Stimulated activated CD4-positive, alpha-beta T cell treated with anti-CD3 and anti-CD28 coated beads, TNF-alpha, amount 100 ng/mL, for 48 hours (primary cell): ENCODE measurements around the gene BACH2.

ENCODE experiments used
- DNase-seq, 3 donors: peaks; one replicate each; pipeline ENCODE4 v3.0.0-alpha.2; 2020; ENCODE audit warnings: low read depth in 3 of 3

BACH2 gene

GRCh38 chr6:90238496-90239266, 58.0 kb downstream of the BACH2 start:
- no peak for DNase-seq

DNA sequence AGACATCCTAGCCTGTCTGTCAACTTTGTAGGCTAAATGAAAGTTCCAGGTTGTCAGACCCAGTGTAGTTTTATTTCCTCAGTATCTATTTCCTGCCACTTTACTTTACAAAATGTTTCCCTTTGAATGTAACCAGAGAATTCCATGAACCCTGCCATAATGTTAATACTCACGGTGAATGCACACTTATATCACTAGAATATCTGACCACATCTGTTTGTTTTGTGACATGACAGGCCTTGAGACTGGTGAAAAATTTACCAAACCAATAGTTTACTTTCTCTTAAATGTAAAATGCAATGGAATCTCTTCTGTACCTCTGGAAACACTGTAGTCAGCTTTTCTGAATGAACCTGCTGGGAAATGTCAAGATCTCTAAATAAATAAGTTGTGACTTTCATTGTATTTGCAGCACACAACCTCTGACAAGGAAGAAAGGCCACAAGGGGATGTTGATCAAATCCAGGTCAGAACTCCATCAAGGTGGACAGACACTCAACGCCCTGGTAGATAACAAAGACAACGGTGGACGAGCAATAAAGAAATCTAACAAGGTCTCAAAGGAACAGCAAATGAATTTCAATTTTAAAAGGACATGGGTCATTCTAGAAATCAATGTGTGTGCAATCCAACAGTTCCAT, 59.2 kb downstream of the BACH2 start:
- no peak for DNase-seq

- peak in 2 of 3 donors; percentile 57 to 76 for DNase-seq
Observed at GRCh38 chr6:90233994-90234393, 62.6 kb downstream of the BACH2 start.

DNA sequence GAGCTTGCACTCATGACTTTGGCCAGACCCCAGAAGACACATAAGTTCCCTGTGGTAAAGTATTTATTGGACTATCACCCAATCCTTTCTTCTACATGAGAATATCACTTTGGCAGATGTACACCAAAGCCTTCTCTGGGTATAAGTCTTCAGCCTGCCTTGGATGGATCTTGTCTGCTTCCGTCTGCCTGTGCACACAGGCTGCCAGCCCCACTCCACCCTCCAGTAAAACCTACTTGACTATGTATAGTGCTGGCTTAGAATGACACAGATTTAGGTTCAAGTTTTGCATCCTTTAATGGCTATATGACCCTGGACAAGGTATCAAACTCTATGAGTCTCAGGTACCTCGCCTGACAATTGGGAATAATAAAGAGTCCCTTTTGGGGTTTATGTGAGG, 63.4 kb downstream of the BACH2 start:
- DNase-seq: no peak

DNA sequence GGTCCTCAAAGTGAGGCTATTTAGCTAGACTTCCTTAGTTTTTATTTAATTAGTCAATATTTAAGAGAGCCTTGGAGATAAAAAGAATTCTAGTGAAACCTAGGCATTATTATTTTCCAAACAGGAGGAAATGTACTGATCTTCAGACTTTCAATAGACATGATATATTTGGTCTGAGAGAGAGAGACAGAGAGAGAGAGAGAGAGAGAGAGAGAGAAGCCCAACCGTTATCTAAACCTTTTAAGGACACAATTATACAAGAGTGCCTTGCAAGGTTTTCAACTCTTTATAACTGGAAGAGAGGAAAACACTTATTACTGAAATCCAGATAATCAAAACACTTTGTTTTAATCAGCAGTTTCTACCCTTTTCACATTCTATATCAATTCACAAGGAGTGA, 64.8 kb downstream of the BACH2 start:
- no peak for DNase-seq

GRCh38 chr6:90231308-90231707, 65.3 kb downstream of the BACH2 start:
- DNase-seq: no peak

- DNase-seq: no peak
Observed at GRCh38 chr6:90230548-90231215, 66.0 kb downstream of the BACH2 start.

GRCh38 chr6:90229331-90230010, 67.2 kb downstream of the BACH2 start:
- DNase-seq: no peak

- DNase-seq: no peak
Observed at GRCh38 chr6:90227673-90228072, 69.0 kb downstream of the BACH2 start.

- DNase-seq: no peak
Observed at GRCh38 chr6:90227213-90227612, 69.4 kb downstream of the BACH2 start.

DNA sequence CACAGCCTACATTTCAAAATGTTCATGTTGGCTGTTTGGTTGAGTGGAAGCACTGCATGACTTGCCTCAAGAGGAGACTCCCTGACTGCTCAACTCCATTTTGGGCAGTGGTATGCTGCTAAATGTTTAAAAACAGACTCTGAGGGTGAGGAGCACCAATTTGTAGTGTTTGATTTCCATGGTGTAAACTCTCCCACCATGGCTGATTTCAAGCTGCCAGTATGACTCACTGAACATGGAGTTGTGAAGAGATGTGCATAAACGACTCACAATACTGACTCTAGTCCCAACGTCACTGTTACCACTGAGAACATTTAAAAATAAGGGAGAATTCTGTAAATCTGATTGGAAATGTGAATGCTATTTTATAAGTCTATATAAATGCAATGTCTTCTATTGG, 70.4 kb downstream of the BACH2 start:
- no peak for DNase-seq

DNA sequence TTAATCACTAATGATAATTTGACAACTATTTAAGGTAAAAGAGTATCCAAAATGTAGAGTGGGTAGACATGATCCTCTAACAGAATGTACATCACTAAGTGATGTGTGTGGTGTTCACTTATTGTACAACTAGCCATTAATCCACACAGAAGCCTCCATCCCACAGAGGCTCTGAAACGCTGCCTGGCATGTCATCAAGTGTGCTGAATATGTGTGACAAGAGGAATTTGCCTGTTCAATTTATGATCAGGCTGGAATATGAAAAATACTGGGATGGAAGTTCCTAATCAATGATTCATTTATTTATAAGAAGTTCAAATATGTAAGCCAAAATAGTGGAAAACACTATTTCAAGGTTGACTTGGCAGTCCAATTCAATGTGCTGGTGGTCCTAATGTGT, 72.4 kb downstream of the BACH2 start:
- DNase-seq: no peak

GRCh38 chr6:90222724-90223198, 73.9 kb downstream of the BACH2 start:
- DNase-seq: peak in 1 of 3 donors; percentile 57

DNA sequence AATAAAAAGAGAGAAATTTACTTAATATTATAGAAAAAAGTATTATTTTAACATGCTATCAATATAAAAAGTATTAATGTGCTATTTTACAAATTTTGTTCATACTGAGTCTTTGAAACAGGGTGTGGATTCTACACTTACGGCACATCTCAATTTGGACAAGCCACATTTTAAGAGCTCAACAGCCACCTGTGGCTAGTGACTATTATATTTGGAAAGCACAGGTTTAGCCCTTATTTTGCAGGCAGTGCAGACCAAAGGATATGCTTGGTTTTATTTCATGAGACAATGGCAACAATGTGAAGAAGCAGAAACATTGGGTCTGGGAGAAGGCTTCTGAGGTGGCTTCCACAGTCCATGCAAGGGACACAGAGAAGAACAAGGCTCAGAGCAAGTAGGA, 74.6 kb downstream of the BACH2 start:
- no peak for DNase-seq

DNA sequence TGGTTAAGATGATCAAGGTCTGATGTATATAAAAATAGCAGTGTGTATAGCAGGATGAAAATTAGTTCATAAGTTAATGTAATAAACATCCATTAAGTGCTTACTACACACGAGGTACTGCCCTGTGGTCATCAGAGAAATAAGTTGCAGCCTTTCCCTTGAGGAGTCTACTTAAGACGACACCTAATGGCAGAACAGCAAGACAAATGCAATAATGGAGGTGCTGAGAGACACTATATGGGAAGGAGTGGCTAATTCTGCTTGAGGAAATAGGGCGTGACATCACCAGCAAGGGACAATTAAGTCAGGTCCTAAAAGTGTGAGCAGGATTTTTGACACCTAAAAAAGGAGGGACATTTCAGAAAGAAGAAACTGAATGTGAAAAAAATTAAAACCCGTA, 75.2 kb downstream of the BACH2 start:
- no peak for DNase-seq

DNA sequence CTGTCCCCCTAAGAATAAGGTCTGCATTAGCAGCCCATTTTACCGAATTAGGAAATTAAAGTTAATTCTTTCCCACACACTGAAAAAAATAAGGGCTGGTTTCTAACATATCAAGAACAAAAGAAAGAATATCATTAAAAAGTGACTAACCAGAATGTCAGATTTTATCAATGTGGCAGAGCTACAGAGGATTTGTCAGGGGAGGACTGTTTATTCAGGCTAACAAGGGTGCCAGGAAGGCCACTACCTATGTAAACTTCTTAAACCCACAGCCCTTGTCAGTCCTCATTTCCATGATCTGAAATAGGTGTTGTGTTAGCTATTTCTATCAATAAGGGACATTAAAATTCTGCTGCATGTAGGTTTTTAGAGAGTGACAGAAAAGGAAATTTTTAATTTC, 76.4 kb downstream of the BACH2 start:
- DNase-seq: no peak

GRCh38 chr6:90219209-90219985, 77.2 kb downstream of the BACH2 start:
- no peak for DNase-seq

DNA sequence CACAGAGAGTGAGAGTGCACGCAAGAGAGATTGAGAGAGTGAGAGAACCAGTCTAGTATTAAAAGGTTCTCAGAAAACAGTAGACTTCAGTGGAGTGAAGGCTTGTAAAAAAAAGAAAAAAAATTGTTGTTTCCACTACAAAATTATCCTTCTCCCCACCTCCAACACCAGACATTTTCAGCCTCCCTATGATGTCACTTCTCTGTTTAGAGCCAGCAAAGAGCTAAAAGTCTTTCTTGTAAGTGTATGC, 77.8 kb downstream of the BACH2 start:
- DNase-seq: no peak

- no peak for DNase-seq
Observed at GRCh38 chr6:90217506-90218127, 79.0 kb downstream of the BACH2 start.

DNA sequence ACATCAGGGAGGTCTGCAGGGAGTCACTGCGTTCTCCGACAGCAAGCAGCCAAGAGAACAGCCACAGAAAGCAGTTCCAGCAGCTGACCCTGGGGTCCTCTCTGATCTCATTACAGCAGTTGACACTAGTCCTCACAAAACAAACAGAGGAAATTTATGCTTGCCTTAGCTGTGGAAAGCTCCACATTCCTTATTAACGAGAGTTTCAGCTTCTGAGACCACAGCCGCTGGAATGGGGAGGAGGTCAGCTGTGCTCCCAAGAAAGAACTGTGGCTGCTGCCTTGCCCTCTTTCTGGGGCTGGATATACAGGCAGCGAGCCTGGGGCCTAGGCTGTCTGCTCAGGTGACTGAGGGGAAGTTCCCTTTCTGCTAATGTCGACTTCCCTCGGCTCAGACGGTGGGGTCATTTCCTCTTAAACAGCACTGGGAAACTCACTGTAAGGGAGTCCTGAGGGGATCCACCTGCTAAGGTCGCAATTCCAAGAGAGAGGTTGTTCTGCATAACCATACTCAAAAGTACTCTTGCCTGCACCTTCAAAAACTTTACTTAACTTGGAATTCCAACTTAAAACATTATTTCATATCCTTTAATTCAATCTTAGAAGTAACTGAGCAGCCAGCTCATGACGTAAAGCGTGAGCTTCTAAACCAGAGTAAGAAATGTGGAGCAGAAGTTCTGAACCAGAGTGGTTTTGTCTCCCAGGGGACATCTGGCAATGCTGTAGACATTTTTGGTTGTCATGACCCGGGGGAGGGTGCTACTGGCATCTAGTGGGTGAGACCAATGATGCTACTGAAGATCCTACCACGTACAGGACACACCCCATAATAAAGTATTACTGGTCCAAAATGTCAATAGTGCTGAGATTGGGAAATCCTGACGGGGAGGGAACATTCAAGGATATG, 80.3 kb downstream of the BACH2 start:
- no peak for DNase-seq
